IPS-NIHi11 (cell line): ENCODE data around the gene BCL11A.

Experiments used
- DNase-seq: peaks from one replicate; pipeline ENCODE4 v3.0.0; 2012; ENCODE audit warnings: mixed read lengths, low spot score

The BCL11A gene

DNA sequence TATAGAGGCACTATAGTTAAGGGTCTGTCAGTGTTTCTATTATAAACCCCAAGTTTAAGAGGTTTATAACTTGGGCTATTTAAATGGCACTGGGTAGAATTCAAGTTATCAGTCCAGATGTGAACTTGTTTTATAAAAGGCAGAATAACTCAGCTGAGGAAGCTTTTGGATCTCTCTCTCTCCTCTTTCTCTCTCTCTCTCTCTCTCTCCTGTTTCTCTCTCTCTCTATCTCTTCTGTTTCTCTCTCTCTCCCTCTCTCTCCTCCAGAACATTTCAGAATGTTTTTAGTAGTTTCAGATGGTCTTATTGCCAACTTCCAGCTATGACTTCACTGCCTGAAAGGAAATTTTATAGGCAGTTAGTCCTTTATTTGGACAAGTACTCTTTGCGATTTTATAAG, 6.4 kb upstream of the BCL11A start:
- DNase-seq, result no peak

GRCh38 chr2:60558536-60558935, 5.1 kb upstream of the BCL11A start:
- no peak for DNase-seq

DNA sequence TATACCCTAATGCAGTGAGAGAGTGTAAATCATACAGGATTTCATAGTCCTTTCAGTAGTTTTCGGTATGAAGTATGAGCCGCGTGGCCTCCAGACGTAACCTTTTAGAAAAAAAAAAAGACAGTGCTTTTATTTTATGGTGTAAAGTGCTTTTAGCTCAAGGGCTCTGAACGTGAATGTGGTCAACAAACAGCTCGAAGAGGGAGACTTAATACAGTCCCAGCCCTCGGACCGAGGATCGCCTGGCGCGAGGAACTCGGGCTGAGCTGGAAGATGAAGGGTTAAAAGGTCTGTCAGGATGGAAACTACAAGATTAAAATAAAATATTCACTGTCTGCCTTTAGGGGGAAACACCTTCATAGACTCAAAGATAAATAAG, 4.0 kb upstream of the BCL11A start:
- no peak for DNase-seq

DNA sequence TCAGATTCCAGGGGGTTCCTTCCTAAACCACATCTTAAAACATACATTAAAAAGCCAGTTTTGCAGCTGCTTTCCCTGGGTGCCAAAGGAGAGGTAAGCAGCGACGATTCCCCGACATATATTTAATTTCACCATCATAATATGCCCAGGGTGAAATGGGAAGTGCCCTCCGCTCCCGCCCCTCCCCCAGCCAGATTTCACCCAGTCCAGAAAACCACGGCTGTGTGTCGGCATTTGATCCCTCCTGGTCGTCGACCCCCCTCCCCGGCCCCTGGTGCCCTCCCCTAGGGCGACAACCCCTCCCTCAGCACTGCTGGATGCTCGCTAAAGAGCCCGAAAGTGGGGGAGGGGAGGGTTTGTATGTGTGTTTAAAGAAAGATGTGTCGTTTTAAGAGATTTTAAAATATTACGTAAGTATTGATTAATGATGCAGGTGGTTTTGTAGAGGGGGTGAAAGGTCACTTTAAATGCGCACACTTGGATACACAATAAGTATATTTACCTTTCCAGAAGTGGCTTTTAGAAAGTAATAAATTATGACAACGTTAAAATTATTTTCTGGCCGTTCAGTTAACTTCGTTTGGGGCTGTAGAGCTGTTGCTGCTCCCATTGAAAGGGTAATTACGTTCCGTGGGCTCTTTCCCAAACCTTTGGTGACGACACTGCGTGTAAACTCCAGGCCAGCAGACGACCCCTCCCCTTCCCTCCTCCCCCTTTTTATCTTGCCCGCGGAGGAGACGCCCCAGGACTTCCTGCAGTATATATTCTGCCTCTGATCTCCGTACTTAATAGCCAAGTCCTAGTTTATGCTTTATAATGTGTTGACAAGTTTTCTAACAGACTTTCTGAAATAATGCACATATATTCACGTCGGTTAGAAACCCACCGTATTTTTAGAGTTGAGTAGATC, 3.4 kb upstream of the BCL11A start:
- DNase-seq, result peak; percentile 27

DNA sequence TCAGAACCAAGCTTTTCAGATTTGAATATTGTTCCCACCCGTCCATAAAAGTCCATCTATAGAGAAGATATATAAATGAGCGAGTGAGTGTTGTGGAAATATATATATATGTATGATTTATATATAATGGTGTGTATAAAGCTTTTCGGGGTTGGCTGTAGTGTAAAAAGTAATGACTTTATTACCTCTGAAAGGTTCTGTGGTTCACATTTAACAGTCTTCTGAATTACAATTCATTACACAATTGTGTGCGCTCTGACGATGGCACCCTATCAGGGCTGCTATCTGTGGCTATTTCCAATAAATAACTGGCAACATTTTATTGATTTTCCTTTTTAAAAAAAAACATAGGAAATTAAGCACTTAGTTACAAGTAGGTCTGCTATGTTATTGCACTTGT, 2.7 kb upstream of the BCL11A start:
- no peak for DNase-seq

DNA sequence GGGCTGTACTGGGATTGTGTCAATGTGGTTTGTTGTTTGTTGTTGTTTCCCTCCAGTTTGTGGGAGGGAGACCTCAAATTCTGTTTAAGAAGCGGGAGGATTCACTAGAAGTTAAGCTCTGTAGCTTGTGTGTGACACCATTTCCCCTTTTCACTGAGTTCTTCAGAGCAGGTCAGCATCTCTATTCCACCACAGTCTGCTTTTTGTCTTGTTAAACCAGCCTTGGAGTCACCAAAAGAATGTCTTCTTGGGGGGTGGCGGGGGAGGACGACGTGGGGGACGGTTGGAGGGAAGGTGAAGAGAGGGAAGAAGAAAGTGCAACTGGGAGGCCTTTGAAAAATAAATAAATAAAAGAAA, 2.3 kb upstream of the BCL11A start:
- DNase-seq, result peak; percentile 39

DNA sequence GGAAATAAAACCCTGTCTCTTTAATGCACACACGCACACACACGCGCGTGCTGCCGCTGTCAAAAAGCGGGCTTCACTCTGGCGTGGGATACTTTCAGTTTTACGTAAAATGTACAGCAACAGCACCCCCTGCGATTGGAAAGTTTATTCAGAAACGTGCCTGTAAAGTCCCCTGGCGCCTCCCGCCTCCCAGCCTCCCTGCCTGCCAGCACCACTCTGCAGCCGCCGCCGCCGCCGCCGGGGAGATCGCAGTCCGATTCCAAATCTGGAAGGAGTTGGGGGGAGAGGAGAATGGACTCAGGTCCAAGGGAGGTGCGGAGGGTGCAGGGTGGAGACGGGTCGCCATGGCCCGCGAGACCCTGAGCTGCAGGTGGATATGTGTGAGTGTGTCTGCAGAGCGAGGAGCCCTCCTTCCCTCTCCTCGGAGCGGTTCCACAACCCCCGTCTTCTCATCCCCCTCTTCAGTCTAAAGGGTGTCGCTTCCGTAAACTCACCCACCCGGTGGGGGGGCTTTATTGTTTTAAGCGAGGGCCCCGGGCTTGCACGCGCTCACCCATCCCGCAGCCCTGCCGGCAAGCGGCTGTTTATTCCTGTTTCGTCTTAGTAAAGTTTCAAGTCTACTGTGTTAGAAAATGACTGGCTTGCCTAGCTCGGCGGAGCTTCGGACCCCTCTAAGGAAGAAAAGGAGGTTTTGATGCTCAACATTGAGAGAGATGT, 1.8 kb upstream of the BCL11A start:
- DNase-seq, result peak; percentile 16

DNA sequence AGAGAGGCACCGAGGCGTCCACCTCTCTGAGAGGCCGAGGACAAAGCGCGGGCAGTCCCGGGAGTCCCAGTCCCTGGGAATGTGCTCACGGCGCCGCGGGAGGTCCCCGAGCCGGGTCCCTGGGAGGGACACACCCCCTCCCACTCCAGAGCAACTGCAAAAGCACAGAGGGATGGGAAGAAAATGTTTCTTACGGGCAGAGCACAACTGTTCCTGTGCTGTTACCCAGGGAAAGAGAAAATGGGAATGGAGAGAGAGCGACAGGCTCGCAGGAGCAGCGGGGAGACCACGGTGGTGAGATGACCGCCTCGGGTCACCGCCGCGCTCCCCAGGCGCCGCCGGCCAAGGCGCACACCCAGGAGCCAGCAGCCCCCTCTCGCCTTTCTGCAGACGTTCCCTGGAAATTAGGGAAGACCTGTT, 1.2 kb upstream of the BCL11A start:
- peak; percentile 14 for DNase-seq

DNA sequence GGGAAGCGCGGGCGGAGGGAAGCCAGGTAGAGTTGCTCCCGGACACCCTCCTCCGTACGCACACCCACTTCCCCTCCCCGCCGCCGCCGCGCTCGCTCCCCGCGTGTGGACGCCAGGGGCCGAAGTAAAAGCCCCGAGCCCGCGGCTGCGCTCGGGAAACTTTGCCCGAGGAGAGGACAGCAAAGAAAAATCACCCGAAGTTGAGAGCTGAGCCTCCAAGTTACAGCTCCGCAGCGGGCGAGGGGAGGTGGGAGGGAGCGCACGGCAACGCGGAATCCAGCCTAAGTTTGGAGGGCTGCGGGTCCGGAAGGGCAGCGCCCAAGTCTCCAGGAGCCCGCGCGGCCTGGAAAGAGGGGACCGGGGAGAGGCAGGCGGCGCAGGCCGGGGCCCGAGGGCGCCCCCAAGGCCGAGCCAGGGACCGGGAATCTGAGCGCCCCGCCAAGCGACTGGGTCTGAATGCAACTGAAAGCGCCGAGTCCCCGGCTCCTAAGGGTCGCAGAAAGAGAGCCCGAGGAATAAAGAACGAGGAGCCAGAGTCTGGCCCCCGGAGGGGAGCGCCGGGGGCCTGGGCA, 706 bp upstream of the BCL11A start:
- peak; percentile 26 for DNase-seq

GRCh38 chr2:60552851-60553494, 481 bp downstream of the BCL11A start:
- no peak for DNase-seq

GRCh38 chr2:60552078-60552850, 1.2 kb downstream of the BCL11A start:
- no peak for DNase-seq

- no peak for DNase-seq
Measured at GRCh38 chr2:60551240-60552077, 2.0 kb downstream of the BCL11A start.

DNA sequence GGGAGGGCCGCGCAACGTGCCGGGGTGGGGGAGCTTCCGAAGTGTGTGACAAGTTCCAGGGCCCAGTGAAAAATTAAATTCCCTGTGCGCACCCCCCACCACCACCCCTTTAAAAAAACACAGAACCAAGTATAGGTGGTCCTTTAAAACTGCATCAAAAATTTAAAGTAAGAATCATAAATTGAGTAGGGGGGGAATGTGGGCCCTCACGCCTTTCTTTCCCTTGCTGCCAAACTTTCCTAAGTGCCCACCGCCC, 2.5 kb downstream of the BCL11A start:
- no peak for DNase-seq

DNA sequence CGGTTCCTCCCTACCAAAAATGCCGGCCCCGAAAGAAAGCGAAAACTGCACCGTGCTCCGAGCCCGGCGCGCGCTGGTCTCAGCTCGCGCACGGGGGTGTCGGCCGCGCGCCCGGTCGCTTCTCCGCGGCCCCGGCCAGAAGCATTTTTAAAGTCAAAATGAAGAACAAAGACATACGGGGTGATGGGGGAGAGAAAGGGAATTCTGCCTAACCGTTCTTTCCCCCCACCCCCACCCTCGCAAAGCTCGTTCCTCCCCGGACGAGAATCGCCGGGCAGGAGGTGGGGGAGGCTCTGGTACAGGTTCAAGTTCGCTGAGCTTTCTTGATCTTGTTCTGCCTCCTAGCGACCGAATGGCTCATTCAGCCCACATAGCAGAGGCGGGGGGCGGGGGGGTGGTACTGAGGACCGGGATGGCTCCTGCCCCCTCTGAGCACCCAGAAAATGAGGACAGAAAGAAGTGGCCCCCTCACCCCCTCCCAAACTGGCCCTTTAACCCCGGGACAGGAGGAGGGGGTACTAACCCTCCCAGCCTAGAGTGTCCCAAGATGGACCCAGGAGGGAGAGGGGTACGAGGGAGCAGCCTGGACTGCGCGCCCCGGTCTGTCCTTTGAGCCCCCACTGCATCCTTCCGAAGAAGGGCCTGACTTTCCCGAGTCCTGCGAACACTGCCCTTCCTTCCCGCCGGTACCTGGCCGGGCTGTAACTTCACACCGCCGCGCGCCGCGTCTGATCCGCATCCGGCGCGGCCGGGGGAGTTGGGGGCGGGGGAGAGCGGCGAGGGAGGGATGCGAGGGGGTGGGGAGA, 3.1 kb downstream of the BCL11A start:
- DNase-seq, result peak; percentile 56

DNA sequence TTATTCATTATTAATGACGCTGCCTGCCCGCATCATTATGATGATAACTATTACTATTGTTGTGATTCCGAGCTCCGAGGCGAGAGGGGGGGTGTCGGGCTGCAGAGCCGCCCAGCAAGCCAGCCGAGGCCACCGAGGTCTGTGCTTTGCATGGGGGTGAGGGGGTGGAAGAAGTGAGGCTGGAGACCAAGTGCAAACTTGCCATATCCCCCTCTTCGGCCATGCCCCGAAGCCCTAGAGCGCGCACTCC, 3.6 kb downstream of the BCL11A start:
- DNase-seq, result no peak

DNA sequence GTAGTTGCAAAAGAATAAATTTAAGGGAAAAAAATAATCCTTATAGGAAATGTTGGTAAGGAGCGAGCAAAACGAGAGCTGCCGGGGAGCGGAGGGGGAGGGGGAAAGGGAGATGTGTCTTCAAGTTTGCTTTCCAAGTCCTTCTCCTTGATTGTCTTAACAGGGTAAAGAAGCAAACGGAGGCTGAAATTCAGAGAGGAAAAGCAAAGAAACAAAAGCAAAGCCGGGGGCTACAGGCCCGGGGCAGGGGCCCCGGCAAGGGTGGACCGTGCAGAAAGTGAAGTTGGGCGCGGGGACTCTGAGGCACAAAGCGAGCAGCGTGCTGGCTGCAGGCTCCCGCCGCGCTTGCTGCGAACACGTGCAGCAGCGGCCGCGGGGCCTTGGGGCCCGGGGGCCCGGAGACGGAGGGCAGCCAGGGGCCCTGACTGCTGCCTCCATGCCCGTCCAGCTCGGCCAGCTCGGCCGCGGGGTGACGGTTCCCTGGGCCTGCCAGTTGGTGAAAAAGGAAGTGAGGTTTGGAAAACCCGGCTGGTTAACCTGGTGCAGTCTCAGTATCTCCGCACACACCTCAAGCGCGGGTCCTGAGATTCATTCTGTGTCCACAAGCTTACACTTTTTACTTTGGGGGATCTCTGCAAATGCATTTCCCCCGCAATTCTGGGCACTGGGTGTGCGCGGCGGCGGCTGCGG, 4.1 kb downstream of the BCL11A start:
- DNase-seq, result no peak

DNA sequence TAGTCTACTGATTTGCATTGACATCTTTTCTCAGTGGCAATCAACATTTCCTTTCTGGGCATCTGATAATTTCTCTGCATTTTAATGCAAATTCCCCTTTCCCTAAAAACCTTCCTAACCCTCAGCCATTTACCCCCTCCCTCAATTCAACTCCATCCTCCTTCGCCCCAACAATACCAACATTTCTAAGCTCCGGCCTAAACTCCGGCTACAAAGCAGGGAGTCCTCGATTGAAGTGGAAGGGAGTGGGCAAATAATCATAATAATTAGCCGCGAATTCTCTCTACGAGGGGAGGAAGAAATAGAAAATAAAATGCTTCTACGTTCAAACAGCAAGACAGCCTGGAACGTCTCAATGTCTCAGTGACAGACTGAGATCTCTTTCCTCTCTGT, 4.6 kb downstream of the BCL11A start:
- DNase-seq, result no peak

- no peak for DNase-seq
Measured at GRCh38 chr2:60548311-60548710, 5.1 kb downstream of the BCL11A start.

GRCh38 chr2:60547841-60548240, 5.6 kb downstream of the BCL11A start:
- no peak for DNase-seq

GRCh38 chr2:60546756-60547420, 6.6 kb downstream of the BCL11A start:
- DNase-seq, result no peak
